Trophoblast cell (in vitro differentiated cells and primary cell): ENCODE data around the gene SEPSECS.

ENCODE experiments used
- DNase-seq, 2 donors: peaks; one replicate each; pipeline ENCODE4 v3.0.0-alpha.2; 2016
- H2AFZ ChIP-seq: 2 replicates; pipeline ENCODE4 v1.6.1; 2013; ENCODE audit warnings: low read length, moderate library complexity, mild to moderate bottlenecking; ENCODE audit not compliant: insufficient read depth, poor library complexity
- H2AK5ac ChIP-seq: 2 replicates; pipeline ENCODE4 v1.6.1; 2013; ENCODE audit warnings: mild to moderate bottlenecking, low read length
- H2BK120ac ChIP-seq: 2 replicates; pipeline ENCODE4 v1.6.1; 2013; ENCODE audit warnings: low read length, mild to moderate bottlenecking, moderate library complexity; ENCODE audit not compliant: insufficient read depth, poor library complexity
- H2BK12ac ChIP-seq: 2 replicates; pipeline ENCODE4 v1.6.1; 2013; ENCODE audit warnings: mild to moderate bottlenecking, low read length, moderate library complexity
- H2BK5ac ChIP-seq: 2 replicates; pipeline ENCODE4 v1.6.1; 2013; ENCODE audit warnings: low read length, low read depth, moderate library complexity, mild to moderate bottlenecking; ENCODE audit not compliant: poor library complexity
- H3K14ac ChIP-seq: 2 replicates; pipeline ENCODE4 v1.6.1; 2013; ENCODE audit warnings: mild to moderate bottlenecking, low read length
- H3K18ac ChIP-seq: 2 replicates; pipeline ENCODE4 v1.6.1; 2013; ENCODE audit warnings: mild to moderate bottlenecking, low read length
- H3K23ac ChIP-seq: 2 replicates; pipeline ENCODE4 v1.6.1; 2013; ENCODE audit warnings: low read length
- H3K27ac ChIP-seq: 2 replicates; pipeline ENCODE4 v1.5.1; 2013; ENCODE audit warnings: low read depth, mild to moderate bottlenecking, inconsistent platforms, low read length, moderate library complexity
- H3K27me3 ChIP-seq: 2 replicates; pipeline ENCODE4 v1.6.1; 2013; ENCODE audit warnings: inconsistent platforms, mild to moderate bottlenecking, low read length, moderate library complexity; ENCODE audit not compliant: insufficient read depth
- H3K36me3 ChIP-seq, 2 experiments: 1 replicate in 1 of 2; 2 replicates in 1 of 2; pipeline ENCODE4 v1.6.1; 2013; ENCODE audit warnings: low read length in 2 of 2, mild to moderate bottlenecking in 2 of 2, moderate library complexity in 1 of 2; ENCODE audit not compliant: insufficient read depth in 2 of 2, control insufficient read depth in 1 of 2
- H3K4ac ChIP-seq: 2 replicates; pipeline ENCODE4 v1.6.1; 2013; ENCODE audit warnings: low read depth, mild to moderate bottlenecking, low read length, moderate library complexity
- H3K4me1 ChIP-seq, 2 experiments: 1 replicate in 1 of 2; 2 replicates in 1 of 2; pipeline ENCODE4 v1.6.1; 2013; ENCODE audit warnings: low read length in 2 of 2, mild to moderate bottlenecking in 2 of 2, moderate library complexity in 1 of 2; ENCODE audit not compliant: insufficient read depth in 2 of 2, control insufficient read depth in 1 of 2
- H3K4me2 ChIP-seq: 2 replicates; pipeline ENCODE4 v1.6.1; 2013; ENCODE audit warnings: inconsistent platforms, mild to moderate bottlenecking, low read length, moderate library complexity
- H3K4me3 ChIP-seq: 2 replicates; pipeline ENCODE4 v1.5.1; 2013; ENCODE audit warnings: mild to moderate bottlenecking, low read depth, low read length, inconsistent platforms
- H3K79me1 ChIP-seq: one replicate; pipeline ENCODE4 v1.6.1; 2013; ENCODE audit warnings: low read length
- H3K79me2 ChIP-seq: 2 replicates; pipeline ENCODE4 v1.6.1; 2013; ENCODE audit warnings: low read length, mild to moderate bottlenecking; ENCODE audit not compliant: control insufficient read depth, insufficient read depth, poor library complexity
- H3K9ac ChIP-seq: 2 replicates; pipeline ENCODE4 v1.6.1; 2013; ENCODE audit warnings: mild to moderate bottlenecking, low read length
- H3K9me3 ChIP-seq: 2 replicates; pipeline ENCODE4 v1.6.1; 2013; ENCODE audit warnings: low read depth, mild to moderate bottlenecking, control low read depth, inconsistent platforms, low read length; ENCODE audit not compliant: insufficient read depth
- H4K12ac ChIP-seq: 2 replicates; pipeline ENCODE4 v1.6.1; 2013; ENCODE audit warnings: low read depth, mild to moderate bottlenecking, low read length, moderate library complexity
- H4K8ac ChIP-seq: 2 replicates; pipeline ENCODE4 v1.6.1; 2013; ENCODE audit warnings: low read depth, mild to moderate bottlenecking, low read length, moderate library complexity
- H4K91ac ChIP-seq: one replicate; pipeline ENCODE4 v1.6.1; 2013; ENCODE audit warnings: low read depth, mild to moderate bottlenecking, low read length, moderate library complexity
- WGBS: extraction: QIAGEN DNeasy Blood & Tissue Kit; methylation state at CpG from one replicate; pipeline ENCODE4 v1.1.7; 2013; ENCODE audit warnings: missing lambda C conversion rate; ENCODE audit not compliant: insufficient read length, insufficient coverage; ENCODE audit errors: extremely low coverage; 5-methylcytosine and 5-hydroxymethylcytosine counted together

SEPSECS gene

GRCh38 chr4:25104591-25104990 is 55.7 kb downstream of the SEPSECS start:
- H3K9me3 ChIP-seq = peaks cover 9% of the 10 kb centered on the region
- no peak overlapping the region for H2AFZ ChIP-seq
- no peaks in the 10 kb centered on the region for H3K36me3 ChIP-seq
- H2BK12ac ChIP-seq = no peak overlapping the region
- no peak overlapping the region for H4K8ac ChIP-seq
- no peaks in the 10 kb centered on the region for H3K27me3 ChIP-seq
- no peaks in the 10 kb centered on the region for H3K79me2 ChIP-seq
- WGBS = no CpG with 5 or more reads among the region's 3 CpGs
- H3K79me1 ChIP-seq = no peaks in the 10 kb centered on the region
- no peak overlapping the region for H2AK5ac ChIP-seq
- H4K12ac ChIP-seq = no peak overlapping the region
- H3K23ac ChIP-seq = no peak overlapping the region
- H3K4me1 ChIP-seq = peaks cover 0 to 3% of the 10 kb centered on the region in 2 experiments
- no peak for DNase-seq
- H3K4me3 ChIP-seq = no peak overlapping the region
- no peak overlapping the region for H2BK120ac ChIP-seq
- no peak overlapping the region for H3K18ac ChIP-seq
- H3K4me2 ChIP-seq = no peak overlapping the region
- no peak overlapping the region for H3K9ac ChIP-seq
- no peak overlapping the region for H2BK5ac ChIP-seq
- H3K4ac ChIP-seq = no peak overlapping the region
- no peak overlapping the region for H4K91ac ChIP-seq
- H3K27ac ChIP-seq = no peak overlapping the region
- H3K14ac ChIP-seq = no peak overlapping the region

- no CpG with 5 or more reads among the region's 4 CpGs for WGBS
- Histone ChIP-seq H3K4ac (no peak overlapping the region), H4K12ac (no peak overlapping the region)
Measured at GRCh38 chr4:25103418-25103817, 56.8 kb downstream of the SEPSECS start.

GRCh38 chr4:25101836-25102235 is 58.4 kb downstream of the SEPSECS start:
- H4K12ac ChIP-seq = no peak overlapping the region
- H3K18ac ChIP-seq = no peak overlapping the region
- no peak overlapping the region for H3K14ac ChIP-seq
- H3K36me3 ChIP-seq = no peaks in the 10 kb centered on the region
- no peaks in the 10 kb centered on the region for H3K4me1 ChIP-seq
- no peak overlapping the region for H3K27ac ChIP-seq
- H3K4me3 ChIP-seq = no peak overlapping the region
- no peak overlapping the region for H2AK5ac ChIP-seq
- no CpG with 5 or more reads among the region's 5 CpGs for WGBS
- no peak overlapping the region for H4K8ac ChIP-seq
- no peak overlapping the region for H3K9ac ChIP-seq
- H3K9me3 ChIP-seq = peaks cover 5% of the 10 kb centered on the region
- no peak overlapping the region for H3K4ac ChIP-seq
- H4K91ac ChIP-seq = no peak overlapping the region
- H3K79me2 ChIP-seq = no peaks in the 10 kb centered on the region
- no peak overlapping the region for H2BK5ac ChIP-seq
- H3K79me1 ChIP-seq = no peaks in the 10 kb centered on the region
- H3K4me2 ChIP-seq = no peak overlapping the region
- no peaks in the 10 kb centered on the region for H3K27me3 ChIP-seq
- no peak overlapping the region for H2BK120ac ChIP-seq
- DNase-seq = no peak
- no peak overlapping the region for H2AFZ ChIP-seq
- H2BK12ac ChIP-seq = no peak overlapping the region
- no peak overlapping the region for H3K23ac ChIP-seq

More at GRCh38 chr4:25103418-25103817, 56.8 kb downstream of the SEPSECS start:
- Histone ChIP-seq H4K8ac (no peak overlapping the region), H3K18ac (no peak overlapping the region), H3K79me2 (no peaks in the 10 kb centered on the region), H2BK5ac (no peak overlapping the region), H3K4me3 (no peak overlapping the region), H3K27me3 (no peaks in the 10 kb centered on the region), H3K36me3 (no peaks in the 10 kb centered on the region), H3K23ac (no peak overlapping the region), H3K9ac (no peak overlapping the region), H3K9me3 (peaks cover 5% of the 10 kb centered on the region), H3K79me1 (no peaks in the 10 kb centered on the region), H3K27ac (no peak overlapping the region), H2BK12ac (no peak overlapping the region), H3K14ac (no peak overlapping the region), H2BK120ac (no peak overlapping the region), H4K91ac (no peak overlapping the region), H3K4me1 (peaks cover 0 to 3% of the 10 kb centered on the region in 2 experiments), H2AFZ (no peak overlapping the region), H2AK5ac (no peak overlapping the region), H3K4me2 (no peak overlapping the region)
- DNase-seq = no peak

- H3K79me1 ChIP-seq = peaks cover 3% of the 10 kb centered on the region
- no peak overlapping the region for H3K27ac ChIP-seq
- no peak overlapping the region for H4K8ac ChIP-seq
- no peak overlapping the region for H3K9ac ChIP-seq
- no peak overlapping the region for H2AFZ ChIP-seq
- no peak overlapping the region for H2AK5ac ChIP-seq
- H3K79me2 ChIP-seq = no peaks in the 10 kb centered on the region
- H4K91ac ChIP-seq = no peak overlapping the region
- no peaks in the 10 kb centered on the region for H3K36me3 ChIP-seq
- H3K14ac ChIP-seq = no peak overlapping the region
- H3K27me3 ChIP-seq = no peaks in the 10 kb centered on the region
- no peak overlapping the region for H2BK5ac ChIP-seq
- H3K4ac ChIP-seq = no peak overlapping the region
- no peak overlapping the region for H2BK120ac ChIP-seq
- no peak overlapping the region for H3K4me2 ChIP-seq
- no peak for DNase-seq
- no peak overlapping the region for H4K12ac ChIP-seq
- peaks cover 2% of the 10 kb centered on the region in 2 experiments for H3K4me1 ChIP-seq
- H2BK12ac ChIP-seq = no peak overlapping the region
- H3K4me3 ChIP-seq = no peak overlapping the region
- no peak overlapping the region for H3K18ac ChIP-seq
- peaks cover 5% of the 10 kb centered on the region for H3K9me3 ChIP-seq
- H3K23ac ChIP-seq = no peak overlapping the region
Measured at GRCh38 chr4:25100710-25101109, 59.5 kb downstream of the SEPSECS start.
